Liver (tissue), 9 donors: ENCODE measurements around the gene OTOP2. TPM values are rescaled to one million over a fixed set of nuclear protein-coding genes. Genes with fewer than 3 reads are reported as not detected.
A peak's percentile ranks its signal among the peaks of the same experiment; 100 is the strongest.

ENCODE experiments used
- DNase-seq: peaks from one replicate; pipeline ENCODE4 v3.0.0-alpha.2; 2017; ENCODE audit warnings: low spot score
- H3K27ac ChIP-seq, 2 donors: one replicate each; pipeline ENCODE4 v1.7.0; 2013; ENCODE audit warnings: inconsistent platforms in 2 of 2, low read length in 2 of 2, control low read depth in 1 of 2, low read depth in 1 of 2, mild to moderate bottlenecking in 1 of 2
- H3K27me3 ChIP-seq, 4 donors: one replicate each; pipeline versions ENCODE4 v1.6.1 to v1.7.0; 2013; ENCODE audit warnings: low read length in 3 of 4, inconsistent platforms in 1 of 4, mild to moderate bottlenecking in 1 of 4, moderate library complexity in 1 of 4; ENCODE audit not compliant: control insufficient read depth in 4 of 4, insufficient read depth in 4 of 4
- H3K36me3 ChIP-seq, 4 donors: one replicate each; pipeline versions ENCODE4 v1.6.1 to v1.7.0; 2013; ENCODE audit warnings: low read length in 3 of 4, mild to moderate bottlenecking in 3 of 4, low read depth in 1 of 4, moderate library complexity in 1 of 4; ENCODE audit not compliant: control insufficient read depth in 4 of 4, insufficient read depth in 3 of 4
- H3K4me1 ChIP-seq, 4 donors: one replicate each; pipeline versions ENCODE4 v1.6.1 to v1.7.0; 2013; ENCODE audit warnings: low read length in 3 of 4, mild to moderate bottlenecking in 3 of 4, moderate library complexity in 1 of 4; ENCODE audit not compliant: control insufficient read depth in 4 of 4, insufficient read depth in 4 of 4
- H3K4me3 ChIP-seq, 3 donors: one replicate each; pipeline versions ENCODE4 v1.6.1 to v1.7.0; 2013; ENCODE audit warnings: low read length in 3 of 3, control low read depth in 1 of 3, low read depth in 1 of 3, mild to moderate bottlenecking in 1 of 3
- H3K9ac ChIP-seq, 2 donors: one replicate each; pipeline ENCODE4 v1.7.0; 2013; ENCODE audit warnings: low read length in 2 of 2, mild to moderate bottlenecking in 2 of 2, moderate library complexity in 2 of 2, control low read depth in 1 of 2, low read depth in 1 of 2
- H3K9me3 ChIP-seq, 4 donors: one replicate each; pipeline versions ENCODE4 v1.6.1 to v1.7.0; 2013; ENCODE audit warnings: low read length in 3 of 4; ENCODE audit not compliant: control insufficient read depth in 4 of 4
- EGR1 ChIP-seq, 2 donors: IDR thresholded peaks; 2 replicates each; pipeline ENCODE4 v1.6.1; 2016 to 2018; ENCODE audit warnings: antibody characterized with exemption in 2 of 2, low read depth in 2 of 2
- FOXA2 ChIP-seq: IDR thresholded peaks from 2 replicates; pipeline ENCODE4 v1.6.1; 2016; ENCODE audit warnings: antibody characterized with exemption
- GABPA ChIP-seq, 2 donors: IDR thresholded peaks in 1 of 2; conservative IDR thresholded peaks in 1 of 2; 2 replicates each; pipeline ENCODE4 v1.6.1; 2016; ENCODE audit warnings: antibody characterized with exemption in 2 of 2, mild to moderate bottlenecking in 1 of 2, moderate library complexity in 1 of 2
- HNF4A ChIP-seq, 2 donors: conservative IDR thresholded peaks; 2 replicates each; pipeline ENCODE4 v1.6.1; 2016; ENCODE audit warnings: antibody characterized with exemption in 2 of 2, mild to moderate bottlenecking in 2 of 2
- JUND ChIP-seq, 2 donors: IDR thresholded peaks; 2 replicates each; pipeline ENCODE4 v1.6.1; 2016; ENCODE audit warnings: antibody characterized with exemption in 2 of 2
- NR2F2 ChIP-seq: IDR thresholded peaks from 2 replicates; pipeline ENCODE4 v1.6.1; 2016; ENCODE audit warnings: antibody characterized with exemption
- RAD21 ChIP-seq, 2 donors: IDR thresholded peaks; 2 replicates each; pipeline ENCODE4 v1.6.1; 2016; ENCODE audit warnings: antibody characterized with exemption in 2 of 2, mild to moderate bottlenecking in 2 of 2
- TAF1 ChIP-seq: conservative IDR thresholded peaks from 2 replicates; pipeline ENCODE4 v1.6.1; 2016; ENCODE audit warnings: antibody characterized with exemption, mild to moderate bottlenecking
- WGBS: extraction: QIAGEN DNeasy Blood & Tissue Kit; methylation state at CpG from one replicate; pipeline ENCODE4 v1.1.7; 2013; 5-methylcytosine and 5-hydroxymethylcytosine counted together
- polyA plus RNA-seq, 2 donors: library from polyadenylated mRNA; stranded (reverse) in 1 of 2; unstranded in 1 of 2; fragments of 200-250 nt in 1 of 2; fragments of >200 nt in 1 of 2; fragmentation: Nextera tagmentation in 1 of 2; extraction: Ambion mirVana in 1 of 2; gene quantifications; one replicate each; pipeline versions ENCODE4 v1.2.1 to v1.2.3, GENCODE V29; 2013 to 2015
- total RNA-seq, 2 donors: library from RNA; depleted of rRNA; stranded (reverse); fragments of >200 nt; gene quantifications; one replicate each; pipeline ENCODE4 v1.2.3, GENCODE V29; 2014
- TF ChIP-seq, protein P1 (sequence below): IDR thresholded peaks from 2 replicates; pipeline ENCODE4 v1.6.1; 2016; ENCODE audit warnings: antibody characterized with exemption
- TF ChIP-seq, protein P2 (sequence below): fragments of 150-350 bp; IDR thresholded peaks from 2 replicates; pipeline ENCODE4 v1.5.1; 2017; ENCODE audit warnings: improper control_type of control experiment, low read depth, low read length; ENCODE audit not compliant: missing input control
- TF ChIP-seq, protein P3 (sequence below): IDR thresholded peaks from 2 replicates; pipeline ENCODE4 v1.6.1; 2016; ENCODE audit warnings: antibody characterized with exemption
- TF ChIP-seq, protein P4 (sequence below): IDR thresholded peaks from 2 replicates; pipeline ENCODE4 v1.6.1; 2016; ENCODE audit warnings: antibody characterized with exemption
- donor health status: healthy.
- donor health status: healthy.
- donor health status: healthy.
- donor health status: healthy.
- donor health status: healthy.

Gene OTOP2
- total and polyA plus RNA-seq, 4 donors, result not detected

DNA sequence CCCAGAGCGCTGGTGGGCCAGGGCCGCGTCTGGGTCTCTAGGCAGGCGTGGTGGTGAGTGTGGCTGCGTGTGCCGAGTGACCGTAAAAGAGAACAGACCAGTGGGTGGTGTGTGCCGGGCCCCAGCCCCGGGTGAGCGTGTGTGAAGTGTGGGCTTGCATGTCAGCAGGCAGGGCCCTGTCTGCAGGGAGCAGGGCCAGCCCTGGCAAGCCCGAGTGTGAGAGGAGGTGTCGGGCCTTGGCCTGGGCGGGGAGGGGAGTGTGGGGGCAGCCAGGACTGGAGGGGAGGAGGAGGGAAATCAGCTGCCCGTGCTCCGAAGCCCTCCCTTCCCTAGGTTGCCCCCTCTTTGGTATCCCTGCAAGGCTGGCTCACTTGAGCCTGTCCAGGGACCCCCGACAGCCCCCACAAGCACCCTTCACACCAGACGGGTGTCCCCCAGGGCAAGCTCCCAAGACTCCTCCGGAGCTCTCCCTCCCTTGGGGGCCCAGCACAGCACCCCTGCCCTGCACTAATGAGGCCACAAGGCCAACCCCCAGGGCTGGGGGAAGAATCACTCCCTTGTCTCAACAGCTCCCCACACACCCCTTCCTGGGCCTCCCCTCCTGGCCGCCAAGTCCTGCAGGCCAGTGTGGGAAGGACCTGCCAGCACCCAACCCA is 2.9 kb upstream of the OTOP2 start:
- Histone ChIP-seq H3K36me3 (no peaks in the 10 kb centered on the region), H3K27me3 (peaks cover 2 to 10% (median 5%) of the 10 kb centered on the region in 4 donors), H3K4me1 (peaks cover 2 to 8% (median 6%) of the 10 kb centered on the region in 4 donors), H3K9ac (no peak overlapping the region), H3K27ac (no peak overlapping the region), H3K4me3 (no peak overlapping the region), H3K9me3 (no peaks in the 10 kb centered on the region)
- TF ChIP-seq, protein P1, sequence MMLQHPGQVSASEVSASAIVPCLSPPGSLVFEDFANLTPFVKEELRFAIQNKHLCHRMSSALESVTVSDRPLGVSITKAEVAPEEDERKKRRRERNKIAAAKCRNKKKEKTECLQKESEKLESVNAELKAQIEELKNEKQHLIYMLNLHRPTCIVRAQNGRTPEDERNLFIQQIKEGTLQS, result no peak
- no peak for TF ChIP-seq GABPA (IDR thresholded peaks at IDR 0.05 in 1 of 2, conservative IDR thresholded peaks at IDR 0.05 in 1 of 2)
- TF ChIP-seq NR2F2, result no peak
- DNase-seq, result no peak
- WGBS, result 71% methylated on average over 19 of the region's 19 CpGs

DNA sequence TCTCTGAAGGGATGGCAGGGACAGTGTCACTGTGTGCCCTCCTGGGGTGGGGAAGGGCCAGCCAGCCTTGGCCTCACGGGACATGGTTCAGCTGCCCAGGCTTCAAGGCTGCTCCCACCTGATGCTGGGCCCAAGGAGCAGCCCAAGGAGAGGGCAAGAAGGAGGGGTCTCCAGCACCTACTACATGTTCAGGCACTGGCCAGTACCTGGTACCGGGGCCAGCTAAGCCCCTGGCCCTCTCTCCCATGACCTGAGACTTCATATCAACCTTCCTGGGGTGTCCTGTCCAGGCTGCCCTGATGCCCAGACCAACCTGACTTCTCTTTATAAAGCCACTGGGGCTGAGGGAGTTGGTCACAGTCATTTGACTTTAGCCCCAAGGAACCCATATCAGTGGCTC is 2.3 kb upstream of the OTOP2 start:
- H3K9ac ChIP-seq, result no peak overlapping the region
- H3K4me1 ChIP-seq, result peaks cover 2 to 8% (median 6%) of the 10 kb centered on the region in 4 donors
- no peak overlapping the region for H3K27ac ChIP-seq
- WGBS, result 93% methylated on average over 2 of the region's 2 CpGs
- H3K9me3 ChIP-seq, result no peaks in the 10 kb centered on the region
- DNase-seq, result no peak
- H3K36me3 ChIP-seq, result no peaks in the 10 kb centered on the region
- H3K4me3 ChIP-seq, result no peak overlapping the region
- no peak for TF ChIP-seq JUND (IDR thresholded peaks at IDR 0.05)
- TF ChIP-seq FOXA2, result no peak
- peaks cover 2 to 10% (median 5%) of the 10 kb centered on the region in 4 donors for H3K27me3 ChIP-seq

DNA sequence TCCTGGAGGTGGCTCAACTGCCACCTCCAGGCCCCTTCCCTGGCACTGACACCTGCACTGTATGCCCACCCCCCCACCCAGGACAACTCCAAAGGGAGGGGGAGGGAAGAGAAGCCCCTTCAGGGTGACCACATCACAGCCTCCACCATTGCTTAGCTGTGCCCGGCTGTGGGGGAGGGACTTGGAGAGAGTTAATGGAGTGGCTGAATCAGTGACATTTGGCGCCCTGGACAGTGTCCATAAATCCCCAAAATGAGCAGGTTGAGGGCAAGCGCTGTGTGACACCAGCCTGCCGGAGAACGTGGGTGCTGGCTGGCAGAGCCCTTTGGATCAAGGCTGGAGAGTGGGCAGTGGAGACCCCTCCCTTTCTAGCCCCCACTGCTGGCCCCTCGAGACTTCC is 1.9 kb upstream of the OTOP2 start:
- 59% methylated on average over 6 of the region's 6 CpGs for WGBS
- H3K27me3 ChIP-seq, result peaks cover 2 to 10% (median 5%) of the 10 kb centered on the region in 4 donors
- TF ChIP-seq EGR1 (IDR thresholded peaks at IDR 0.05; ENCODE audit: low read depth in 2 of 2), result no peak

DNA sequence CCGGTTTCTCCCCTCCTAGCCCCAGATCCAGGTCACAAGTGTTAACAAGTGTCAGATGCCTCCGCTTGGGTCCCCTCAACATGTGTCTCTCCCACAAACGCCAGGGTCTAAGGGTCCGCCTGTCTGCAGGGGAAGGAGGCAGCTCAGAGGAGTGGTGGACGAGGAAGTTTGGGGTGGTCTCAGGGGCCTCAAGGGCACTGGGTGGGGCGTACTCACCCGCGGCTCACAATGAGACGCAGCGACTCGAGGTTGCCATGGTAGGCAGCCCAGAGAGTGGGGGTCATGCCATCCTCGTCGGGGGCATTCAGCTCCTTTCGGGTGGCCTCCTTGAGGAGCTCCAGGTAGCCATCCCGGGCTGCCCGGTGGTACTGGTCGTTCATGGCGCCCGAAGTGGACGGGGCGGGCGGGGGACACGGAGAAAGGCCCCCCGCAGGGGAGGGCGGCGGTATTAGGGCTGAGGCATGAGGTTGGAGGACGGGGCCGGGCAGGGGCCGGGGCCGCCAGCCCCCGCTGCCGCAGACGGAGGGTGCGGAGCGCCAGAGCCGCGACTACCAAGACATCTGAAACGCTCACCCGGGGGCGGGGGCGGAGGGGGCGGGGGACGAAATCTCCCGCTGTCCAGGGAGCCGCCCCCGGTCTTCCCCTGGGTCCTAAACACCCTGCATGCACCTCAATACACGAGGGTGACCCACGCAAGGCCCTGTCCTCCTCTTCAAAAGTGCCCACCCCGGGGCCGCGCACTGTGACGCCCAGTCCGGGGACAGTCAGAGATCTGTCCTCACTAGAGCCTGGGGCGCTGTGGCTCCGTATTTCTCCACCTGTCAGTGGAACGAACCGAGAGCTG is 1.2 kb upstream of the OTOP2 start, which contains the start of gene USH1G:
USH1G (minus strand) TSS at position 562 of the 844 bp plus-strand sequence; CDS start at position 380, 182 bp downstream.
- no peak within 1 kb of the TSS for H3K9ac ChIP-seq
- H3K27ac ChIP-seq, result no peak within 1 kb of the TSS
- H3K36me3 ChIP-seq, result no peaks in the 10 kb centered on the region
- no peak for DNase-seq
- no peaks in the 10 kb centered on the region for H3K9me3 ChIP-seq
- H3K27me3 ChIP-seq, result peaks cover 2 to 10% (median 5%) of the 10 kb centered on the region in 4 donors
- peaks cover 2 to 8% (median 6%) of the 10 kb centered on the region in 4 donors for H3K4me1 ChIP-seq
- H3K4me3 ChIP-seq, result peak within 1 kb of the TSS in 1 of 3 donors; percentile 32
- 8% methylated on average over 57 of the region's 57 CpGs for WGBS
- TF ChIP-seq JUND (IDR thresholded peaks at IDR 0.05) (no peak), HNF4A (conservative IDR thresholded peaks at IDR 0.05) (no peak), GABPA (IDR thresholded peaks at IDR 0.05 in 1 of 2, conservative IDR thresholded peaks at IDR 0.05 in 1 of 2) (no peak), RAD21 (IDR thresholded peaks at IDR 0.05) (no peak), TAF1 (no peak), NR2F2 (no peak)
- TF ChIP-seq, protein P2, sequence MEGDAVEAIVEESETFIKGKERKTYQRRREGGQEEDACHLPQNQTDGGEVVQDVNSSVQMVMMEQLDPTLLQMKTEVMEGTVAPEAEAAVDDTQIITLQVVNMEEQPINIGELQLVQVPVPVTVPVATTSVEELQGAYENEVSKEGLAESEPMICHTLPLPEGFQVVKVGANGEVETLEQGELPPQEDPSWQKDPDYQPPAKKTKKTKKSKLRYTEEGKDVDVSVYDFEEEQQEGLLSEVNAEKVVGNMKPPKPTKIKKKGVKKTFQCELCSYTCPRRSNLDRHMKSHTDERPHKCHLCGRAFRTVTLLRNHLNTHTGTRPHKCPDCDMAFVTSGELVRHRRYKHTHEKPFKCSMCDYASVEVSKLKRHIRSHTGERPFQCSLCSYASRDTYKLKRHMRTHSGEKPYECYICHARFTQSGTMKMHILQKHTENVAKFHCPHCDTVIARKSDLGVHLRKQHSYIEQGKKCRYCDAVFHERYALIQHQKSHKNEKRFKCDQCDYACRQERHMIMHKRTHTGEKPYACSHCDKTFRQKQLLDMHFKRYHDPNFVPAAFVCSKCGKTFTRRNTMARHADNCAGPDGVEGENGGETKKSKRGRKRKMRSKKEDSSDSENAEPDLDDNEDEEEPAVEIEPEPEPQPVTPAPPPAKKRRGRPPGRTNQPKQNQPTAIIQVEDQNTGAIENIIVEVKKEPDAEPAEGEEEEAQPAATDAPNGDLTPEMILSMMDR, result no peak
- TF ChIP-seq, protein P3, sequence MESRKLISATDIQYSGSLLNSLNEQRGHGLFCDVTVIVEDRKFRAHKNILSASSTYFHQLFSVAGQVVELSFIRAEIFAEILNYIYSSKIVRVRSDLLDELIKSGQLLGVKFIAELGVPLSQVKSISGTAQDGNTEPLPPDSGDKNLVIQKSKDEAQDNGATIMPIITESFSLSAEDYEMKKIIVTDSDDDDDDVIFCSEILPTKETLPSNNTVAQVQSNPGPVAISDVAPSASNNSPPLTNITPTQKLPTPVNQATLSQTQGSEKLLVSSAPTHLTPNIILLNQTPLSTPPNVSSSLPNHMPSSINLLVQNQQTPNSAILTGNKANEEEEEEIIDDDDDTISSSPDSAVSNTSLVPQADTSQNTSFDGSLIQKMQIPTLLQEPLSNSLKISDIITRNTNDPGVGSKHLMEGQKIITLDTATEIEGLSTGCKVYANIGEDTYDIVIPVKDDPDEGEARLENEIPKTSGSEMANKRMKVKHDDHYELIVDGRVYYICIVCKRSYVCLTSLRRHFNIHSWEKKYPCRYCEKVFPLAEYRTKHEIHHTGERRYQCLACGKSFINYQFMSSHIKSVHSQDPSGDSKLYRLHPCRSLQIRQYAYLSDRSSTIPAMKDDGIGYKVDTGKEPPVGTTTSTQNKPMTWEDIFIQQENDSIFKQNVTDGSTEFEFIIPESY, result no peak
- TF ChIP-seq, protein P4, sequence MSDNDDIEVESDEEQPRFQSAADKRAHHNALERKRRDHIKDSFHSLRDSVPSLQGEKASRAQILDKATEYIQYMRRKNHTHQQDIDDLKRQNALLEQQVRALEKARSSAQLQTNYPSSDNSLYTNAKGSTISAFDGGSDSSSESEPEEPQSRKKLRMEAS, result no peak

More for the DNA sequence above, 1.9 kb upstream of the OTOP2 start:
- no peak overlapping the region for H3K27ac ChIP-seq
- H3K4me3 ChIP-seq, result no peak overlapping the region
- DNase-seq, result no peak
- H3K9me3 ChIP-seq, result no peaks in the 10 kb centered on the region
- H3K36me3 ChIP-seq, result no peaks in the 10 kb centered on the region
- H3K9ac ChIP-seq, result no peak overlapping the region
- H3K4me1 ChIP-seq, result peaks cover 2 to 8% (median 6%) of the 10 kb centered on the region in 4 donors
